GM18951 (cell line): ENCODE measurements around the gene EXOSC10.
"Not testable (repeated sequence)": the region's sequence is repeated elsewhere in the genome, so short reads cannot be mapped to it uniquely, and the experiment has no call there.

ENCODE experiments used
- POLR2A ChIP-seq: IDR thresholded peaks from 4 replicates; pipeline ENCODE4 v1.6.1; 2011; ENCODE audit warnings: mild to moderate bottlenecking; ENCODE audit not compliant: insufficient read length, insufficient read depth; ENCODE audit errors: extremely low read depth
- in situ Hi-C: fragments of 300-500 bp; cut with MboI; formaldehyde crosslinking; loops from one replicate; pipeline ENCODE4 v1.12.0; 2022; ENCODE audit warnings: low sequenced_read_pairs, mixed read lengths, inconsistent platforms; ENCODE audit not compliant: unreplicated experiment

EXOSC10 gene

GRCh38 chr1:11019971-11020370, 79.7 kb downstream of the EXOSC10 start:
- TF ChIP-seq POLR2A: no peak
- in situ Hi-C loops: no loop called here

GRCh38 chr1:11019358-11019757, 80.3 kb downstream of the EXOSC10 start:
- in situ Hi-C loops: not testable (repeated sequence)
